ENCODE measurements around the gene SAMD9. TPM values are rescaled to one million over a fixed set of nuclear protein-coding genes. Genes with fewer than 3 reads are reported as not detected.

The SAMD9 gene
- total RNA-seq, 4 donors from 2014 or later, result 2.6 to 25.6 (median 14.3) TPM

- Histone ChIP-seq H3K4me1 (peaks cover 0 to 23% (median 12%) of the 10 kb centered on the region in 4 donors), H3K9me3 (no peaks in the 10 kb centered on the region), H3K27me3 (no peaks in the 10 kb centered on the region), H3K4me3 (no peak overlapping the region), H3K27ac (peak overlapping the region in 1 of 4 donors; percentile 21), H3K36me3 (no peaks in the 10 kb centered on the region)
- TF ChIP-seq POLR2AphosphoS5 (IDR thresholded peaks at IDR 0.05) (no peak), POLR2A (IDR thresholded peaks at IDR 0.05) (no peak), CTCF (IDR thresholded peaks at IDR 0.05) (no peak), EP300 (IDR thresholded peaks at IDR 0.05; ENCODE audit: low read depth) (no peak)
- DNase-seq, result no peak
- intact Hi-C loops (cut with DNase I; ENCODE audit: low total_unique reads), result no loop called here
- 93 to 100% methylated on average over 3 to 12 of the region's 12 CpGs for WGBS, 2 donors (ENCODE audit: low coverage in 1 of 2)
- in situ Hi-C loops (cut with MboI; ENCODE audit: low pct_ligation_motif_present in 1 of 4, low pct_unique_long_range_greater_than_20kb in 1 of 4, low sequenced_read_pairs in 3 of 4), result no loop called here
Measured at GRCh38 chr7:93120592-93121549, 3.1 kb upstream of the SAMD9 start.

GRCh38 chr7:93119191-93119905, 1.6 kb upstream of the SAMD9 start:
- H3K27me3 ChIP-seq, result no peaks in the 10 kb centered on the region
- H3K9me3 ChIP-seq, result peaks cover 0 to 3% of the 10 kb centered on the region in 2 donors
- no peak overlapping the region for H3K27ac ChIP-seq
- intact Hi-C loops (cut with DNase I; ENCODE audit: low total_unique reads), result no loop called here
- 100% methylated on average over 2 to 4 of the region's 4 CpGs for WGBS, 2 donors (ENCODE audit: low coverage in 1 of 2)
- no peak for DNase-seq
- peaks cover 0 to 1% (median 0%) of the 10 kb centered on the region in 4 donors for H3K36me3 ChIP-seq
- TF ChIP-seq EP300 (IDR thresholded peaks at IDR 0.05; ENCODE audit: low read depth), result no peak
- no peak for TF ChIP-seq POLR2AphosphoS5 (IDR thresholded peaks at IDR 0.05)
- TF ChIP-seq CTCF (IDR thresholded peaks at IDR 0.05), result no peak
- no peak for TF ChIP-seq POLR2A (IDR thresholded peaks at IDR 0.05)
- no peak overlapping the region for H3K4me3 ChIP-seq
- in situ Hi-C loops (cut with MboI; ENCODE audit: low pct_ligation_motif_present in 1 of 4, low pct_unique_long_range_greater_than_20kb in 1 of 4, low sequenced_read_pairs in 3 of 4), result no loop called here
- H3K4me1 ChIP-seq, result peaks cover 0 to 28% (median 13%) of the 10 kb centered on the region in 4 donors

GRCh38 chr7:93117327-93117726, 452 bp downstream of the SAMD9 start:
- peak overlapping the region; percentile 4 to 54 (median 32) for H3K4me3 ChIP-seq
- DNase-seq, result no peak
- intact Hi-C loops (cut with DNase I; ENCODE audit: low total_unique reads), result no loop called here
- H3K27me3 ChIP-seq, result no peaks in the 10 kb centered on the region
- peaks cover 0 to 5% of the 10 kb centered on the region in 2 donors for H3K9me3 ChIP-seq
- H3K27ac ChIP-seq, result peak overlapping the region; percentile 69 to 80 (median 73)
- peaks cover 0 to 28% (median 13%) of the 10 kb centered on the region in 4 donors for H3K4me1 ChIP-seq
- in situ Hi-C loops (cut with MboI; ENCODE audit: low pct_ligation_motif_present in 1 of 4, low pct_unique_long_range_greater_than_20kb in 1 of 4, low sequenced_read_pairs in 3 of 4), result no loop called here
- peaks cover 0 to 1% (median 0%) of the 10 kb centered on the region in 4 donors for H3K36me3 ChIP-seq
- no peak for TF ChIP-seq EP300 (IDR thresholded peaks at IDR 0.05; ENCODE audit: low read depth)
- TF ChIP-seq POLR2AphosphoS5 (IDR thresholded peaks at IDR 0.05), result no peak
- TF ChIP-seq CTCF (IDR thresholded peaks at IDR 0.05), result no peak
- TF ChIP-seq POLR2A (IDR thresholded peaks at IDR 0.05), result no peak
- WGBS, 2 donors (ENCODE audit: low coverage in 1 of 2), result 45% methylated on average over 1 of the region's 1 CpG; no CpG with 5 or more reads in 1 of the 2 donors

GRCh38 chr7:93115796-93116195, 2.0 kb downstream of the SAMD9 start:
- H3K9me3 ChIP-seq, result peaks cover 0 to 5% of the 10 kb centered on the region in 2 donors
- no peaks in the 10 kb centered on the region for H3K27me3 ChIP-seq
- peaks cover 0 to 1% (median 0%) of the 10 kb centered on the region in 4 donors for H3K36me3 ChIP-seq
- DNase-seq, result no peak
- peaks cover 0 to 28% (median 13%) of the 10 kb centered on the region in 4 donors for H3K4me1 ChIP-seq
- no peak for TF ChIP-seq CTCF (IDR thresholded peaks at IDR 0.05)
- no peak for TF ChIP-seq POLR2AphosphoS5 (IDR thresholded peaks at IDR 0.05)
- no peak for TF ChIP-seq EP300 (IDR thresholded peaks at IDR 0.05; ENCODE audit: low read depth)
- TF ChIP-seq POLR2A (IDR thresholded peaks at IDR 0.05), result no peak
- peak overlapping the region in 1 of 4 donors; percentile 54 for H3K4me3 ChIP-seq
- no peak overlapping the region for H3K27ac ChIP-seq
- intact Hi-C loops (cut with DNase I; ENCODE audit: low total_unique reads) (no loop called here), in situ Hi-C loops (cut with MboI; ENCODE audit: low pct_ligation_motif_present in 1 of 4, low pct_unique_long_range_greater_than_20kb in 1 of 4, low sequenced_read_pairs in 3 of 4) (no loop called here)
- 46 to 81% methylated on average over 2 to 7 of the region's 7 CpGs for WGBS, 2 donors (ENCODE audit: low coverage in 1 of 2)

Data from transverse colon (tissue), 4 donors.